GM18520 (cell line): ENCODE results near the gene COA1.
"Not testable (repeated sequence)": the region's sequence is repeated elsewhere in the genome, so short reads cannot be mapped to it uniquely, and the experiment has no call there.

Experiments
- ATAC-seq: cut with Tn5 transposase; IDR thresholded peaks from one replicate; pipeline ENCODE4 v1.9.1; 2021; ENCODE audit not compliant: unreplicated experiment

Gene COA1

GRCh38 chr7:43632746-43633145 lies 96.6 kb downstream of the COA1 start:
- no peak for ATAC-seq

DNA sequence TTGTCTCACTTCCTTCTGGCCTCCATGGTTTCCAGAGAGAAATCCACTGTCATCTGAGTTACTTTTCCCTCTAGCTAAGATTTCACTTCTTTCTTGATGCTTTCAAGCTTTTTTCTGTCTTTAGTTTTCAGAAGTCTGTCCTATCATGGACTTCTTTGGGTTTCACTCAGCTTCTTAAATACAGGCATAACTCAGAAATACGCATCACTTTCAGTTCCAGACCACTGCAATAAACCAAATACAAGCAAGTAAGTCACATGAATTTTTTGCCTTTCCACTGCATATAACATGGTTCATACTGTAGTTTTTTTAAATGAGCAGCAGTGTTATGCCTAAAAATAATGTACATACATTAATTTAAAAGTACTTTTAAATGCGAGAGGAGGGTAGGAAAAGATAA lies 97.8 kb downstream of the COA1 start:
- ATAC-seq = no peak

DNA sequence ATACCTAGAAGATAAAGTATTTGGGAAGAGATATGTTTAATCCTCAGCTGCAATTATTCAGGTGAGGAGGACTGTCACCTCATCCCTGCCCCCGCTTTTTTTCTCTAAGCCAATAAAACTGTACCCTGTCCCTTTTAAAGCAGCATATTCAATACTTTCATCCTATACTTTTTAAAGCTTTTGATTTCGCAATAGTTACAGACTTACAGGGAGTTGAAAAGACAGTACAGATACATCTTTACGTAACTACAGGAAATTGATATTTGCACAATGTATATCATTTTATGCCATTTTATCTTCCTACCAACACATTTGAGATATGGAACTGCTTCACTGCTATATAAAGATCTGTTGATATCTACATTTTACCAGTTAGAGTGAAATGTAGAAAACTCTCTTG lies 98.8 kb downstream of the COA1 start:
- no peak for ATAC-seq

- ATAC-seq = no peak
These were observed 99.5 kb downstream of the COA1 start for GRCh38 chr7:43629857-43630256.

DNA sequence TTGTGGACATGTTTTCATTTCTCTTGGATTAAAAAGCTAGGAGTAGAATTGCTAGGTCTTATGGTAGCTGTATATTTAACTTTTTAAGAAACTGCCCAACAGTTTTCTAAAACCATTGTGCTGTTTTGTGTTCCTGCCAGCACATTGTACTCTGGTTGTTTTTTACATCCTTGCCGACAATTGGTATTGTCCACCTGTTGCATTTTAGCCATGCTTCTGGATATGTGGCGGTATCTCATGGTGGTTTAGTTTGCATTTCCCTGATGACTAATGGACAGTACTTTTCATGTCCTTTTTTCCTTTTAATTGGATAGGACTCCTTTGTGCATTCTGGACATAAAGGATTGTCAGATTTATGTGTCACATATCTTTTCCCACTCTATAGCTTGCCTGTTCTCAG lies 100.9 kb downstream of the COA1 start:
- ATAC-seq = no peak

DNA sequence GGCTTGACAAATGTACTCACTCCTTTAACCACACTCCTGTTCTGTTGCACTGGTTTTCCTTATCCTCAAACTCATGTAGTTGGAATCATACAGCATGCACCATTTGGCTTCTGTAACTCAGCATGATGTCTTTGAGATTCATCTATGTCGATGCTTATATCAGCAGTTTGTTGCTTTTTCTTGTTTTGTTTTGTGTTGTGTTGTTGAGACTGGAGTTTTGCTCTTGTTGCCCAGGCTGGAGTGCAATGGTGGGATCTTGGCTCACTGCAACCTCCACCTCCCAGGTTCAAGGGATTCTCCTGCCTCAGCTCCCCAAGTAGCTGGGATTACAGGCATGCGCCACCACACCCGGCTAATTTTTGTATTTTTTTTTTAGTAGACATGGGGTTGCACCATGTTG lies 101.5 kb downstream of the COA1 start:
- not testable (repeated sequence) for ATAC-seq

DNA sequence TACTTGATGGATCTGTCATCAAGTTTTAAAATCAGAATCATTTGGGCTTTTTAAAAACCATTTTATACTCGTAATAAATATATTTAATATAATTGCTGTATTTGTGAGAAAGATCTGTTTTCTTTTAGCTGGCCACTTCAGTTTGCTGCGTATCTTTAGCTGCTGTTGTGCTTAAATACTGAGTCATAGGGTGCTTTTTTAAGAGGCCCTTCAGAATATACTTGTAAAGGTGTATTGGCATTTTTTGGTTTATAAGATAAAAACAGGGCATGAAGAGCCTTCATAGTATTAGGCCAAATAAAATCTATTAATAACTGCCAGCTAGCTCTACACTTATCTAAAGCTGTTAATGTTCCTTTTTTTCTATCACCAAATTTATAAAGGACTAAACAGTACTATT lies 102.6 kb downstream of the COA1 start:
- ATAC-seq = no peak

DNA sequence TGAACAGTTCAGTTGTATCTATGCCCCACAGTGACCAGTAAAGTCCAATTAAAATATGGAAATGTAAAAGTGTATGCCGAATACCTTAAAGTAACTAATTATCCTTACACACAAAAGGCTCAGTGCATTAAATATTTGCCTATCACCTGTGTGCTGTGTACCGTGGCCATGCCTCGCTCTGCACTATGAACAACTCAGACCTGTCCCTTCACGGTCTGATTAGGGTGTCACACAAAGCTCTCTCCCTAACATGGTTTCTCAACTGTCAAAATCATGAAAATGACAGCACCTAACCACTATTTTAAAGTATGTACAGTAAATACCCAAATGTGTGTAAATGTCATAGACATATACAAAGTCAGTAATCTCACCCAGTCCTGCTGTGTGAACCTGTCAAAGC lies 103.3 kb downstream of the COA1 start:
- no peak for ATAC-seq

GRCh38 chr7:43625453-43625852 lies 103.9 kb downstream of the COA1 start:
- peak; percentile 66 for ATAC-seq

DNA sequence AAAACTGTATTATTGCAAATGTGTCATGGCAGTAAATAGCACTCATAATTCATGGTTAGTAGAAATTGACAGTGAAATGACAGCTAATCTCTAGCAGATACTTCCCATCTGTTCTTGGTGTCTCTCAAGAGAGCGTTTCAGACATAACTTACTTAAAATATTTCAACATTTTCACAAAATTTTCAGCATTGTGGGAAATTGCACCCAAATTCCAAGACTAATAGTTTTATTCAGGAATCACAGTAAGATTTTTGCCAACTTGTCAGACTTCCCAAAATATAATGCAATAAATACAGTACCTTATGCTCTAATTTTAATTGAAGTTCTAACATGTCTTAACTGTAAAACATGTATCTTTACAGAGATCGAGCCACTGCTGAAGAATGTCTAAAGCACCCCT lies 105.2 kb downstream of the COA1 start:
- ATAC-seq = no peak

GRCh38 chr7:43621729-43622448 lies 107.4 kb downstream of the COA1 start:
- no peak for ATAC-seq

DNA sequence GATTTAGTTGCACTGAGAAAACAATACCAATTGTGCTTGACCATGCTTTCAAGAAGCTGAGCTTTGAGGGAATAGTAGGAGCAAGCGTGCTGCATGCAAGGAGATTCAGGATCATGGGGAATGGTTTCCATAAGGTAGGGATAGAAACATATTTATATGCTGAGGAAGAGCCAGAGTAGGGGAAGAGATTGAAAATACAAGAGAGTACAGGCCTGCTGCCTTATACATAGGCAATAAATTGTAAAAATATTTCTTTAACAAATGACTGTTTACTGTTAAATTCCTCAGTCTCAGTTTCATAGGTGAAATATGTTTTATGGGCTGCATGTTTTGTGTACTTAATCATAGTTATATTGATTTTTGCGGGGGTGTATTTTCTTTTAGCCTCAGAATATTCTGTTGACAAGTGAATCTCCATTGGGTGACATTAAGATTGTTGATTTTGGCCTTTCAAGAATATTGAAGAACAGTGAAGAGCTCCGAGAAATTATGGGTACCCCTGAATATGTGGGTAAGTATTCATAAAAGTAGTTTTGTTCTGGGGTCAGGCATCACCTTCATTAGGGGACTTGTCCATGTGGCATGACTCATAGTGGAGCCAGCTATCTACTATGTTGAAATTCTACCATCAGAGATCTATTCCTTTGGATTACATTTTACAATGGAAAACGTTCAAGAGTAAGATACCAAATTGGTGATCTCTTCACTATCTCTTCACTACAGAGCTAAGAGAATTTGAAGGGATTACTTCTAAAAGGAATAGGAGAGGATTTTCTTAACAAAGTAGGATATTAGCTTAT lies 109.9 kb downstream of the COA1 start:
- no peak for ATAC-seq

GRCh38 chr7:43618073-43618472 lies 111.2 kb downstream of the COA1 start:
- ATAC-seq = no peak

GRCh38 chr7:43616977-43617376 lies 112.3 kb downstream of the COA1 start:
- ATAC-seq = no peak

DNA sequence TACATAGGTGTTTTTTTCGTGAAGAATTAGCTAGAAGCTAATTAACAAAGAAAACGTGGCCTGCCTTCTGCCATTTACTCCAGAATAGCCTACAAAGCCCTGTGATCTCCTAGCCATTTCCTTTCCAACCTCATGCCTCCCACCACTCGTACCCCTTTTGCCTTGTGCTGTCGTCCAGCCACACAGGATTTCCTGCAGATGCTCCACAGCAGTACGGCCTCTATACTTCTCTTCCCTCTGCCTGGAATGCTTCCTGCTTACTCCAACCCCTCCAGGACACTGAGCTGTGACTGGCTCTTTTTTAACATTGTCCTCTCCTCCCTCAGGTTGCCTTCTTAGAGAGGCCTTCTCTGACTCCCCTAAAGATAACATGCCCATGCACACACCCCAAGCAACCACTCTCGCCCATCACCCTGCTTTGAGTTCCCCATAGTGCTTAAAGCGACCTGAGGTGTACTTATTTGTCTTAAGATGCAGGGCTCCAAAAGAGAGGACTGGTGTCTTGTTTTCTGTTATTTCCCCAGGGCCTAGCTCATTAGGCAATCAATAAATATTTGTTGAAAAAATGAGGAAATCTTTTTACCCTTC lies 113.7 kb downstream of the COA1 start:
- no peak for ATAC-seq

- no peak for ATAC-seq
These were observed 116.4 kb downstream of the COA1 start for GRCh38 chr7:43612599-43613589.

GRCh38 chr7:43612128-43612527 lies 117.2 kb downstream of the COA1 start:
- ATAC-seq = no peak

DNA sequence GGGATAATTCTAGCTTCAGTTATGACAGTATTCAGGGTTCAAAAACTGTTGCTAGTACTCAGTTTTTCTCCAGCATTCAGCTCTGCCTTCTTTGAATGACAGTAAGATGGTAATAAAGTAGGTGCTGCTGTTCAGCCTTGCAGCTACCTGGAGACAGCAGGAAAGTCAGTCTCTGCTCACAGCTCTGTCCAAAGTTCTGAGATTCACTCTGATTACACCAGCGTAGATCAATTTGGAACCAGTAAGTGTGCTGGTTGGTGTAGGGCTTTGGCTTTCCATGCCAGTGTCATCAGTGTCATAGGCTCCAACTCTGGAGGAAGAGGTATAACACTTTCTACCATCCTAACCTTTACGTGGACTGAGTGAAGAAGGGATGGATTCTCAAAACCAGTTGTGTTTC lies 120.2 kb downstream of the COA1 start:
- ATAC-seq = no peak

GRCh38 chr7:43604251-43604650 lies 125.1 kb downstream of the COA1 start:
- ATAC-seq = no peak

DNA sequence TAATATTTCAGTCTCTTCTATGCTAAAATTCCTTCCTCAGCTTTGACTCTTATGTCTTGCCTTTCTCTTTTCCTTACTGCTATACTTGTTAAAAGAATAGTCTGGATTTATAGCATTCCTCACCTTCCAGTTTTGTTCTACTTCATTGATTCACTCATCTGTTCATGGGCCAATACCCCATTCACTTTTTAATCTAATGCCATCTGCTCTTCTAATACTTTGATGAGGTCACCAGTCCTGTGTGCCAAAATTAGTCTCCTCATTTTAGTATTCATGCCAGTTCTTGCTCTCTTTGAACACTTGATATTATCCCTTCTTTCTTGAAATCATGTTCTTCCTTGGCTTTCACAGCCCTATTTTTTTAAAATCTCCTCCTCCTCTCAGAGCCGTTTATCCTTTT lies 127.1 kb downstream of the COA1 start:
- ATAC-seq = no peak

- ATAC-seq = no peak
These were observed 129.3 kb downstream of the COA1 start for GRCh38 chr7:43600056-43600455.
